ENCODE results near the gene IQSEC3. TPM values are rescaled to one million over a fixed set of nuclear protein-coding genes. Genes with fewer than 3 reads are reported as not detected.

Gene IQSEC3
- polyA plus RNA-seq, 1 donor from 2014 or later, result 2.4 TPM

DNA sequence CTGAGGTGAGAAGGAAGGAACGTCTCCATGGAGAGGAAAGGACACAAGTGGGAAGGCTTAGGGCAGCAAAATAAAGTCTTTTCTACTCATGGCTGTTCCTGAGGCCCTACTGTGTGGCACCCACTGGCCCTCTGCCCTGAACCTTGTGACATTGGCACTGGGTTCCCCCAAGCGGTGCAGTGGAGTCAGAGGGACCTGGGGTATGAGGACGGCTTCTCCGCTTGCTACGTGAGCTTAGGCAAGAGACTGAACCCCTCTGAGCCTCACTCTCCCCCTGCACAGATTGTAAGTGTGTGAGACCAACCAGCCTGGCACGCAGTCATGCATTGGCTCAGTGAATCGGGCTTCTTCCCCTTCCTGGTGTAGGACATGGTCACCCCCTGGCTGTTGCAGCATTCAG lies 127.7 kb downstream of the IQSEC3 start:
- no peak overlapping the region for H3K9ac ChIP-seq (ENCODE audit: low read length)
- no peak overlapping the region for H3K4me2 ChIP-seq (ENCODE audit: low read length)
- no peaks in the 10 kb centered on the region for H3K27me3 ChIP-seq (ENCODE audit: insufficient read depth, low read depth, low read length)
- no peak overlapping the region for H3K27ac ChIP-seq (ENCODE audit: low read length)
- no peak overlapping the region for H3K4me3 ChIP-seq (ENCODE audit: low read length)
- H3K9me3 ChIP-seq (ENCODE audit: low read length), result no peaks in the 10 kb centered on the region
- no peaks in the 10 kb centered on the region for H3F3A ChIP-seq (ENCODE audit: insufficient read depth, low read length, poor library complexity, severe bottlenecking)
- H3K36me3 ChIP-seq (ENCODE audit: insufficient read depth, low read length), result no peaks in the 10 kb centered on the region
- H3K9me2 ChIP-seq (ENCODE audit: insufficient read depth, low read length), result no peaks in the 10 kb centered on the region
- H4K20me1 ChIP-seq (ENCODE audit: insufficient read depth), result no peaks in the 10 kb centered on the region
- no peaks in the 10 kb centered on the region for H3K79me2 ChIP-seq (replicated peaks; ENCODE audit: insufficient read depth, low read length)
- no peak overlapping the region for H2AFZ ChIP-seq (ENCODE audit: low read depth, low read length)
- no peak for TF ChIP-seq POLR2AphosphoS5 (IDR thresholded peaks at IDR 0.05)
- TF ChIP-seq CTCF (IDR thresholded peaks at IDR 0.05; ENCODE audit: poor library complexity, severe bottlenecking), result no peak
- TF ChIP-seq, protein P1, sequence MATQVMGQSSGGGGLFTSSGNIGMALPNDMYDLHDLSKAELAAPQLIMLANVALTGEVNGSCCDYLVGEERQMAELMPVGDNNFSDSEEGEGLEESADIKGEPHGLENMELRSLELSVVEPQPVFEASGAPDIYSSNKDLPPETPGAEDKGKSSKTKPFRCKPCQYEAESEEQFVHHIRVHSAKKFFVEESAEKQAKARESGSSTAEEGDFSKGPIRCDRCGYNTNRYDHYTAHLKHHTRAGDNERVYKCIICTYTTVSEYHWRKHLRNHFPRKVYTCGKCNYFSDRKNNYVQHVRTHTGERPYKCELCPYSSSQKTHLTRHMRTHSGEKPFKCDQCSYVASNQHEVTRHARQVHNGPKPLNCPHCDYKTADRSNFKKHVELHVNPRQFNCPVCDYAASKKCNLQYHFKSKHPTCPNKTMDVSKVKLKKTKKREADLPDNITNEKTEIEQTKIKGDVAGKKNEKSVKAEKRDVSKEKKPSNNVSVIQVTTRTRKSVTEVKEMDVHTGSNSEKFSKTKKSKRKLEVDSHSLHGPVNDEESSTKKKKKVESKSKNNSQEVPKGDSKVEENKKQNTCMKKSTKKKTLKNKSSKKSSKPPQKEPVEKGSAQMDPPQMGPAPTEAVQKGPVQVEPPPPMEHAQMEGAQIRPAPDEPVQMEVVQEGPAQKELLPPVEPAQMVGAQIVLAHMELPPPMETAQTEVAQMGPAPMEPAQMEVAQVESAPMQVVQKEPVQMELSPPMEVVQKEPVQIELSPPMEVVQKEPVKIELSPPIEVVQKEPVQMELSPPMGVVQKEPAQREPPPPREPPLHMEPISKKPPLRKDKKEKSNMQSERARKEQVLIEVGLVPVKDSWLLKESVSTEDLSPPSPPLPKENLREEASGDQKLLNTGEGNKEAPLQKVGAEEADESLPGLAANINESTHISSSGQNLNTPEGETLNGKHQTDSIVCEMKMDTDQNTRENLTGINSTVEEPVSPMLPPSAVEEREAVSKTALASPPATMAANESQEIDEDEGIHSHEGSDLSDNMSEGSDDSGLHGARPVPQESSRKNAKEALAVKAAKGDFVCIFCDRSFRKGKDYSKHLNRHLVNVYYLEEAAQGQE (IDR thresholded peaks at IDR 0.05; ENCODE audit: borderline replicate concordance), result no peak
- TF ChIP-seq RAD21 (conservative IDR thresholded peaks at IDR 0.05), result no peak
- no peak for TF ChIP-seq SMC3 (conservative IDR thresholded peaks at IDR 0.05; ENCODE audit: poor library complexity)
- TF ChIP-seq TAF1 (IDR thresholded peaks at IDR 0.05; ENCODE audit: low read depth), result no peak
- TF ChIP-seq EP300 (conservative IDR thresholded peaks at IDR 0.05; ENCODE audit: poor library complexity, severe bottlenecking), result no peak
- no peak for TF ChIP-seq EZH2 (IDR thresholded peaks at IDR 0.05; ENCODE audit: borderline replicate concordance, insufficient read depth, low read length, poor library complexity, severe bottlenecking)
- TF ChIP-seq MXI1 (conservative IDR thresholded peaks at IDR 0.05; ENCODE audit: poor library complexity, severe bottlenecking), result no peak

DNA sequence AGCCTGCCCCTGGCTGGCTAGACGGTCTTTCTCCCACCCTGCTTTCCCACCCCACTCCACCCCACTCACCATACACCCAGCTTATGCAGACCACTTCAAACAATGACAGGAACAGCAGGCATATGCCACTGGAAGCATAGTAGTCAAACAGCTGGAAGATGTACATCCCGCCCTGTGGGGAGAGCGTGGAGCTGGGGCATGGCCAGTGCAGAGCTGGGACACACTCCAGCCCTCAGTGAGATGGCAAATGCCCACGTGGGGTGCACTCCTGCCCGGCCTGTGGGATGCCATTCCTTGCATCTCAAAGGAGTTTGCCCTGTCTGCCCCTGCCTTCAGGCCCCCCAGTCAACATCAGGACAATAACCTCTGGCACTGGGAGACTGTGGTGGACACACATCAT lies 128.6 kb downstream of the IQSEC3 start:
- Histone ChIP-seq H3K27me3 (ENCODE audit: insufficient read depth, low read depth, low read length) (no peaks in the 10 kb centered on the region), H3K4me2 (ENCODE audit: low read length) (no peak overlapping the region), H3K79me2 (replicated peaks; ENCODE audit: insufficient read depth, low read length) (no peaks in the 10 kb centered on the region), H3K9me2 (ENCODE audit: insufficient read depth, low read length) (no peaks in the 10 kb centered on the region), H3K9ac (ENCODE audit: low read length) (no peak overlapping the region), H3K4me3 (ENCODE audit: low read length) (no peak overlapping the region), H3K36me3 (ENCODE audit: insufficient read depth, low read length) (no peaks in the 10 kb centered on the region), H4K20me1 (ENCODE audit: insufficient read depth) (no peaks in the 10 kb centered on the region), H3F3A (ENCODE audit: insufficient read depth, low read length, poor library complexity, severe bottlenecking) (no peaks in the 10 kb centered on the region), H2AFZ (ENCODE audit: low read depth, low read length) (no peak overlapping the region), H3K27ac (ENCODE audit: low read length) (no peak overlapping the region), H3K9me3 (ENCODE audit: low read length) (no peaks in the 10 kb centered on the region)
- TF ChIP-seq RAD21 (conservative IDR thresholded peaks at IDR 0.05) (no peak), EZH2 (IDR thresholded peaks at IDR 0.05; ENCODE audit: borderline replicate concordance, insufficient read depth, low read length, poor library complexity, severe bottlenecking) (no peak), TAF1 (IDR thresholded peaks at IDR 0.05; ENCODE audit: low read depth) (no peak), CTCF (IDR thresholded peaks at IDR 0.05; ENCODE audit: poor library complexity, severe bottlenecking) (no peak), MXI1 (conservative IDR thresholded peaks at IDR 0.05; ENCODE audit: poor library complexity, severe bottlenecking) (no peak), EP300 (conservative IDR thresholded peaks at IDR 0.05; ENCODE audit: poor library complexity, severe bottlenecking) (no peak), SMC3 (conservative IDR thresholded peaks at IDR 0.05; ENCODE audit: poor library complexity) (no peak), POLR2AphosphoS5 (IDR thresholded peaks at IDR 0.05) (no peak)
- TF ChIP-seq, protein P1 (IDR thresholded peaks at IDR 0.05; ENCODE audit: borderline replicate concordance), result no peak

Data from neural cell (in vitro differentiated cells).